ENCODE results near the gene KDM8.
"Not testable (repeated sequence)": the region's sequence is repeated elsewhere in the genome, so short reads cannot be mapped to it uniquely, and the experiment has no call there.

KDM8 gene

GRCh38 chr16:27241658-27242057 is 38.3 kb downstream of the KDM8 start:
- DNase-seq (ENCODE audit: low read depth in 1 of 2, low spot score in 1 of 2), result no peak

- DNase-seq (ENCODE audit: low read depth in 1 of 2, low spot score in 1 of 2), result no peak
These were observed 39.1 kb downstream of the KDM8 start for GRCh38 chr16:27242398-27242797.

- DNase-seq (ENCODE audit: low read depth in 1 of 2, low spot score in 1 of 2), result no peak
These were observed 39.7 kb downstream of the KDM8 start for GRCh38 chr16:27242868-27243590.

- DNase-seq (ENCODE audit: low read depth in 1 of 2, low spot score in 1 of 2), result no peak
These were observed 40.5 kb downstream of the KDM8 start for GRCh38 chr16:27243725-27244362.

GRCh38 chr16:27244363-27244755 is 41.0 kb downstream of the KDM8 start:
- no peak for DNase-seq (ENCODE audit: low read depth in 1 of 2, low spot score in 1 of 2)

- no peak for DNase-seq (ENCODE audit: low read depth in 1 of 2, low spot score in 1 of 2)
These were observed 42.2 kb downstream of the KDM8 start for GRCh38 chr16:27245276-27246172.

GRCh38 chr16:27246439-27246838 is 43.1 kb downstream of the KDM8 start:
- no peak for DNase-seq (ENCODE audit: low read depth in 1 of 2, low spot score in 1 of 2)

GRCh38 chr16:27247076-27247475 is 43.8 kb downstream of the KDM8 start:
- not testable (repeated sequence) for DNase-seq (ENCODE audit: low read depth in 1 of 2, low spot score in 1 of 2)

GRCh38 chr16:27248036-27248435 is 44.7 kb downstream of the KDM8 start:
- DNase-seq (ENCODE audit: low read depth in 1 of 2, low spot score in 1 of 2), result no peak

- DNase-seq (ENCODE audit: low read depth in 1 of 2, low spot score in 1 of 2), result not testable (repeated sequence)
These were observed 45.6 kb downstream of the KDM8 start for GRCh38 chr16:27248886-27249285.

GRCh38 chr16:27251541-27252205 is 48.3 kb downstream of the KDM8 start:
- DNase-seq (ENCODE audit: low read depth in 1 of 2, low spot score in 1 of 2), result no peak

GRCh38 chr16:27252206-27252585 is 48.9 kb downstream of the KDM8 start:
- DNase-seq (ENCODE audit: low read depth in 1 of 2, low spot score in 1 of 2), result no peak

- DNase-seq (ENCODE audit: low read depth in 1 of 2, low spot score in 1 of 2), result no peak
These were observed 50.2 kb downstream of the KDM8 start for GRCh38 chr16:27253526-27253930.

- DNase-seq (ENCODE audit: low read depth in 1 of 2, low spot score in 1 of 2), result no peak
These were observed 51.0 kb downstream of the KDM8 start for GRCh38 chr16:27254262-27254811.

- no peak for DNase-seq (ENCODE audit: low read depth in 1 of 2, low spot score in 1 of 2)
These were observed 53.5 kb downstream of the KDM8 start for GRCh38 chr16:27256861-27257260.

- DNase-seq (ENCODE audit: low read depth in 1 of 2, low spot score in 1 of 2), result no peak
These were observed 53.9 kb downstream of the KDM8 start for GRCh38 chr16:27257271-27257670.

- DNase-seq (ENCODE audit: low read depth in 1 of 2, low spot score in 1 of 2), result no peak
These were observed 55.0 kb downstream of the KDM8 start for GRCh38 chr16:27258241-27258734.

- no peak for DNase-seq (ENCODE audit: low read depth in 1 of 2, low spot score in 1 of 2)
These were observed 56.4 kb downstream of the KDM8 start for GRCh38 chr16:27259710-27260109.

- DNase-seq (ENCODE audit: low read depth in 1 of 2, low spot score in 1 of 2), result not testable (repeated sequence)
These were observed 59.6 kb downstream of the KDM8 start for GRCh38 chr16:27262904-27263423.

- no peak for DNase-seq (ENCODE audit: low read depth in 1 of 2, low spot score in 1 of 2)
These were observed 60.8 kb downstream of the KDM8 start for GRCh38 chr16:27264151-27264550.

GRCh38 chr16:27265982-27266381 is 62.7 kb downstream of the KDM8 start:
- no peak for DNase-seq (ENCODE audit: low read depth in 1 of 2, low spot score in 1 of 2)
